ENCODE results near the gene DGLUCY. TPM values are rescaled to one million over a fixed set of nuclear protein-coding genes. Genes with fewer than 3 reads are reported as not detected.

DGLUCY gene
- total and polyA plus RNA-seq, 2 of the 8 experiments (the other 6 are each of a cell fraction or from before 2014, with no cell fraction given): 24.9 to 31.8 TPM

- TF ChIP-seq SIRT6 (IDR thresholded peaks at IDR 0.05; ENCODE audit: low read length): no peak
- TF ChIP-seq CTBP2 (IDR thresholded peaks at IDR 0.05; ENCODE audit: borderline replicate concordance, insufficient read depth, insufficient read length, low read length): no peak
Measured at GRCh38 chr14:91186515-91187066, 72.7 kb downstream of the DGLUCY start (continued).
